Kidney epithelial cell (primary cell): ENCODE measurements around the gene MBD3. TPM values are rescaled to one million over a fixed set of nuclear protein-coding genes. Genes with fewer than 3 reads are reported as not detected.

Experiments used
- DNase-seq: peaks from one replicate; pipeline ENCODE4 v3.0.0-alpha.2; 2010; ENCODE audit warnings: low read depth
- H3K27me3 ChIP-seq: 2 replicates; pipeline ENCODE4 v1.6.0; 2011; ENCODE audit warnings: low read length; ENCODE audit not compliant: control insufficient read depth, insufficient read depth
- H3K36me3 ChIP-seq: 2 replicates; pipeline ENCODE4 v1.5.1; 2011; ENCODE audit warnings: low read length; ENCODE audit not compliant: control insufficient read depth, insufficient read depth
- H3K4me3 ChIP-seq: 2 replicates; pipeline ENCODE4 v1.5.1; 2011; ENCODE audit warnings: low read depth, mild to moderate bottlenecking, control low read depth, low read length
- CTCF ChIP-seq: IDR thresholded peaks from 2 replicates; pipeline ENCODE4 v1.5.1; 2011; ENCODE audit warnings: mild to moderate bottlenecking, moderate library complexity, low read length, control low read depth, inconsistent platforms; ENCODE audit not compliant: insufficient read depth, poor library complexity, severe bottlenecking
- total RNA-seq: library from RNA; depleted of rRNA; stranded (reverse); fragments of >200 nt; gene quantifications from 2 replicates; pipeline ENCODE4 v1.2.3, GENCODE V29; 2015

MBD3 gene
- total RNA-seq, 1 donor from 2014 or later, result 118 TPM

GRCh38 chr19:1621574-1621973 is 28.9 kb upstream of the MBD3 start:
- no peak for DNase-seq
- Histone ChIP-seq H3K36me3 (peaks cover 6% of the 10 kb centered on the region), H3K4me3 (no peak overlapping the region), H3K27me3 (no peaks in the 10 kb centered on the region)
- TF ChIP-seq CTCF, result no peak

GRCh38 chr19:1621021-1621420 is 28.4 kb upstream of the MBD3 start:
- Histone ChIP-seq H3K4me3 (no peak overlapping the region), H3K27me3 (no peaks in the 10 kb centered on the region), H3K36me3 (peaks cover 6% of the 10 kb centered on the region)
- DNase-seq, result no peak
- no peak for TF ChIP-seq CTCF

GRCh38 chr19:1620502-1620901 is 27.8 kb upstream of the MBD3 start:
- Histone ChIP-seq H3K36me3 (peaks cover 6% of the 10 kb centered on the region), H3K27me3 (no peaks in the 10 kb centered on the region), H3K4me3 (no peak overlapping the region)
- no peak for DNase-seq
- TF ChIP-seq CTCF, result no peak

GRCh38 chr19:1619703-1620102 is 27.0 kb upstream of the MBD3 start:
- Histone ChIP-seq H3K36me3 (peaks cover 6% of the 10 kb centered on the region), H3K27me3 (no peaks in the 10 kb centered on the region), H3K4me3 (no peak overlapping the region)
- TF ChIP-seq CTCF, result no peak
- DNase-seq, result no peak

GRCh38 chr19:1619094-1619439 is 26.4 kb upstream of the MBD3 start:
- no peak for DNase-seq
- Histone ChIP-seq H3K36me3 (peaks cover 2% of the 10 kb centered on the region), H3K4me3 (no peak overlapping the region), H3K27me3 (no peaks in the 10 kb centered on the region)
- no peak for TF ChIP-seq CTCF
